K562 (cell line): ENCODE results near the gene FMN2. TPM values are rescaled to one million over a fixed set of nuclear protein-coding genes. Genes with fewer than 3 reads are reported as not detected.

ENCODE experiments used
- ATAC-seq: fragments of 200-7000 bp; cut with Tn5 transposase; 3 replicates; pipeline ENCODE4 v1.9.1; 2020; ENCODE audit warnings: moderate library complexity
- BruUV-seq: library from RNA; stranded (reverse); fragments of 400-500 nt; replicated peaks from 2 replicates; lab custom pipeline; 2021; lab: Mats Ljungman, UMichigan
- CTCF ChIA-PET: fragments of 300-600 bp; formaldehyde crosslinking; extraction: SDS; loops from one replicate; lab custom pipeline; 2021; ENCODE audit warnings: low intra/inter-chr PET ratio; lab: Yijun Ruan, JAX
- POLR2A ChIA-PET: fragments of 300-600, 350-650 bp; sonication (Branson Sonifier 250); formaldehyde crosslinking; extraction: SDS; loops from one replicate; lab custom pipeline; 2021; ENCODE audit warnings: antibody characterized with exemption, inconsistent platforms; lab: Yijun Ruan, JAX
- DNase-seq, 4 experiments: peaks; one replicate each; pipeline versions ENCODE4 v3.0.0 to v3.0.0-alpha.2; 2011 to 2018; ENCODE audit warnings: low spot score in 3 of 4, mixed read lengths in 3 of 4; ENCODE audit errors: extremely low read depth in 1 of 4
- FAIRE-seq: peaks from 2 replicates; lab custom pipeline; 2011; peaks lifted over from hg19 to GRCh38; lab: Jason Lieb, UNC
- H2AFZ ChIP-seq: 2 replicates; pipeline ENCODE4 v1.6.0; 2011; ENCODE audit warnings: low read depth, low read length, control low read depth, inconsistent platforms
- H3K27ac ChIP-seq: fragments of 200-600 bp; 3 replicates; pipeline ENCODE4 v1.8.0; 2011; ENCODE audit warnings: low read depth, mild to moderate bottlenecking, control low read depth, inconsistent platforms, low read length, moderate library complexity, mixed read lengths; ENCODE audit errors: extremely low read depth
- H3K27me3 ChIP-seq, 2 experiments: fragments of 300-600 bp in 1 of 2; 2 replicates in 1 of 2; 3 replicates in 1 of 2; pipeline versions ENCODE4 v1.6.0 to v1.8.0; 2011; ENCODE audit warnings: inconsistent platforms in 2 of 2, low read length in 2 of 2, mild to moderate bottlenecking in 1 of 2, mixed read lengths in 1 of 2, moderate library complexity in 1 of 2; ENCODE audit not compliant: control insufficient read depth in 2 of 2, insufficient read depth in 2 of 2
- H3K36me3 ChIP-seq: fragments of 300-600 bp; 3 replicates; pipeline ENCODE4 v1.8.0; 2011; ENCODE audit warnings: mild to moderate bottlenecking, low read length, inconsistent platforms; ENCODE audit not compliant: control insufficient read depth, insufficient read depth
- H3K4me1 ChIP-seq, 2 experiments: fragments of 200-600 bp in 1 of 2; replicated peaks in 1 of 2; 2 replicates in 1 of 2; 3 replicates in 1 of 2; pipeline versions ENCODE4 v1.5.1 to v1.8.0; 2011; ENCODE audit warnings: inconsistent platforms in 2 of 2, low read length in 2 of 2, mild to moderate bottlenecking in 1 of 2, mixed read lengths in 1 of 2, moderate library complexity in 1 of 2; ENCODE audit not compliant: control insufficient read depth in 2 of 2, insufficient read depth in 2 of 2
- H3K4me2 ChIP-seq: 2 replicates; pipeline ENCODE4 v1.6.1; 2011; ENCODE audit warnings: low read length, control low read depth, inconsistent platforms, mixed read lengths; ENCODE audit not compliant: insufficient read depth
- H3K4me3 ChIP-seq: fragments of 200-600 bp; sonication (generic), shearing (Covaris generic); 2 replicates; pipeline ENCODE4 v1.5.1; 2016; ENCODE audit warnings: control low read depth, inconsistent platforms
- H3K79me2 ChIP-seq: fragments of 200-600 bp; 3 replicates; pipeline ENCODE4 v1.8.0; 2011; ENCODE audit warnings: low read length, inconsistent platforms; ENCODE audit not compliant: control insufficient read depth, insufficient read depth
- H3K9ac ChIP-seq, 2 experiments: 2 replicates each; pipeline versions ENCODE4 v1.6.0 to v1.6.1; 2011; ENCODE audit warnings: low read depth in 2 of 2, low read length in 2 of 2, control low read depth in 1 of 2, inconsistent platforms in 1 of 2, mild to moderate bottlenecking in 1 of 2, mixed read lengths in 1 of 2; ENCODE audit not compliant: insufficient read depth in 1 of 2
- H3K9me1 ChIP-seq: one replicate; pipeline ENCODE4 v1.6.0; 2011; ENCODE audit warnings: inconsistent platforms, mild to moderate bottlenecking, low read length, moderate library complexity; ENCODE audit not compliant: control insufficient read depth, insufficient read depth
- H3K9me3 ChIP-seq: replicated peaks from 2 replicates; pipeline ENCODE4 v1.5.1; 2011; ENCODE audit warnings: low read depth, low read length, inconsistent platforms; ENCODE audit not compliant: control insufficient read depth, insufficient read depth
- H4K20me1 ChIP-seq: replicated peaks from 2 replicates; pipeline ENCODE4 v1.6.1; 2011; ENCODE audit warnings: low read length, inconsistent platforms, mixed read lengths; ENCODE audit not compliant: control insufficient read depth, insufficient read depth
- BMI1 ChIP-seq: fragments of 150-350 bp; IDR thresholded peaks from 2 replicates; pipeline ENCODE4 v1.6.1; 2014; ENCODE audit warnings: low read length
- CREBBP ChIP-seq: IDR thresholded peaks from one replicate; pipeline ENCODE4 v1.6.1; 2012; ENCODE audit warnings: low read depth, mild to moderate bottlenecking, control low read depth, inconsistent platforms, low read length
- GTF2F1 ChIP-seq: IDR thresholded peaks from 2 replicates; pipeline ENCODE4 v1.6.1; 2011; ENCODE audit warnings: low read depth, low read length, improper control_type of control experiment
- SAFB2 ChIP-seq: fragments of 200-400 bp; formaldehyde crosslinking; IDR thresholded peaks from 2 replicates; pipeline ENCODE4 v1.6.1; 2018; ENCODE audit warnings: borderline replicate concordance, low read length, low read depth, moderate library complexity; ENCODE audit not compliant: severe bottlenecking
- SP2 ChIP-seq: IDR thresholded peaks from 2 replicates; pipeline ENCODE4 v1.6.1; 2011; ENCODE audit warnings: mild to moderate bottlenecking, low read depth, low read length, moderate library complexity; ENCODE audit not compliant: poor library complexity, severe bottlenecking; ENCODE audit errors: extremely low read depth
- ZNF23 ChIP-seq: fragments of 250-450 bp; sonication (Bioruptor Pico); IDR thresholded peaks from 2 replicates; pipeline ENCODE4 v1.4.0; 2020; ENCODE audit warnings: mild to moderate bottlenecking
- ZNF408 ChIP-seq: fragments of 250-450 bp; sonication (Bioruptor Pico); IDR thresholded peaks from 2 replicates; pipeline ENCODE4 v1.4.0; 2020; ENCODE audit warnings: low read depth, mild to moderate bottlenecking, moderate library complexity
- WGBS: fragments of 100-300 bp; shearing (Covaris generic); methylation state at CpG from one replicate; pipeline ENCODE4 v1.1.6; 2016; ENCODE audit warnings: low coverage, mixed read lengths; ENCODE audit not compliant: insufficient coverage; ENCODE audit errors: missing lambda C conversion rate; 5-methylcytosine and 5-hydroxymethylcytosine counted together
- in situ Hi-C: fragments of 300-500 bp; cut with MboI; formaldehyde crosslinking; loops from 4 replicates; pipeline ENCODE4 v1.15.0; 2018; ENCODE audit warnings: inconsistent platforms, mixed read lengths
- intact Hi-C: fragments of 100-400 bp; cut with micrococcal nuclease; formaldehyde crosslinking; loops from 2 replicates; pipeline ENCODE4 v1.14.2; 2022
- polyA plus RNA-seq, 8 experiments: library from polyadenylated mRNA; depleted of rRNA in 4 of 8; stranded (reverse) in 5 of 8; unstranded in 3 of 8; fragments of >200 nt; fragmentation: Nextera tagmentation in 2 of 8; fragmentation: Illumina TruSeq in 1 of 8; extraction: Ambion mirVana in 2 of 8; extraction: Trizol in 1 of 8; gene quantifications; 2 replicates each; pipeline versions ENCODE4 v1.2.1 to v1.2.3, GENCODE V29; 2011 to 2014; ENCODE audit warnings: inconsistent platforms in 1 of 8, missing spikeins in 1 of 8
- total RNA-seq, 7 experiments: library from RNA; depleted of rRNA in 6 of 7; stranded (reverse); fragments of >200 nt in 6 of 7; fragmentation: Illumina TruSeq in 2 of 7; extraction: Trizol in 2 of 7; gene quantifications; 2 replicates each; pipeline versions ENCODE4 v1.2.1 to v1.2.3, GENCODE V29; 2011 to 2021; ENCODE audit warnings: low replicate concordance in 1 of 7
- TF ChIP-seq, protein P1 (sequence below): fragments of 250-450 bp; sonication (Bioruptor Pico); IDR thresholded peaks from 2 replicates; pipeline ENCODE4 v1.5.0; 2021; ENCODE audit warnings: mild to moderate bottlenecking, moderate library complexity
- TF ChIP-seq, protein P2 (sequence below): fragments of 450-650 bp; IDR thresholded peaks from 2 replicates; pipeline ENCODE4 v1.6.1; 2014; ENCODE audit warnings: low read depth, mild to moderate bottlenecking, moderate library complexity, borderline replicate concordance

The FMN2 gene
- total and polyA plus RNA-seq, 9 of the 15 experiments (the other 6 are each of a cell fraction or from before 2014, with no cell fraction given) = 0.15 to 0.45 (median 0.16) TPM; not detected in 3

DNA sequence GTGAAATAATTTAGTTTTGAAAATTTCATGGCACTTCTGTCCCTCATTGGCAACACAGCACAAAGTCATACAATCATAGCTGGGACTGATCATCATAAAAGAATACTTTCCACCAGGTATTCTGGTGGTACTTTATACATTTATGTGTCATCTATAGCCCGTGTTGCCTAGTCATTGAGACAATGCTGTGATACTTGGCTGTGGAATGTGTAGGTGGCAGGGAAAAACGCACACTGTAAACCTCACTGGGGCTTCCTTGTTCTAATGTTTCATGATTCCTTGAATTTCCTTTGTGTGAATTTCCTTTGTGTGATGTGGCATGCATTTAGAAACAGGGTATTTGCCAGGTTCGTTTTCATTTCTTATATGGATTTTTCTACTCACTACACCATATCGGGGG, 118.3 kb downstream of the FMN2 start (continued):
- TF ChIP-seq SAFB2 (no peak), CREBBP (no peak), BMI1 (no peak)
- TF ChIP-seq, protein P1, sequence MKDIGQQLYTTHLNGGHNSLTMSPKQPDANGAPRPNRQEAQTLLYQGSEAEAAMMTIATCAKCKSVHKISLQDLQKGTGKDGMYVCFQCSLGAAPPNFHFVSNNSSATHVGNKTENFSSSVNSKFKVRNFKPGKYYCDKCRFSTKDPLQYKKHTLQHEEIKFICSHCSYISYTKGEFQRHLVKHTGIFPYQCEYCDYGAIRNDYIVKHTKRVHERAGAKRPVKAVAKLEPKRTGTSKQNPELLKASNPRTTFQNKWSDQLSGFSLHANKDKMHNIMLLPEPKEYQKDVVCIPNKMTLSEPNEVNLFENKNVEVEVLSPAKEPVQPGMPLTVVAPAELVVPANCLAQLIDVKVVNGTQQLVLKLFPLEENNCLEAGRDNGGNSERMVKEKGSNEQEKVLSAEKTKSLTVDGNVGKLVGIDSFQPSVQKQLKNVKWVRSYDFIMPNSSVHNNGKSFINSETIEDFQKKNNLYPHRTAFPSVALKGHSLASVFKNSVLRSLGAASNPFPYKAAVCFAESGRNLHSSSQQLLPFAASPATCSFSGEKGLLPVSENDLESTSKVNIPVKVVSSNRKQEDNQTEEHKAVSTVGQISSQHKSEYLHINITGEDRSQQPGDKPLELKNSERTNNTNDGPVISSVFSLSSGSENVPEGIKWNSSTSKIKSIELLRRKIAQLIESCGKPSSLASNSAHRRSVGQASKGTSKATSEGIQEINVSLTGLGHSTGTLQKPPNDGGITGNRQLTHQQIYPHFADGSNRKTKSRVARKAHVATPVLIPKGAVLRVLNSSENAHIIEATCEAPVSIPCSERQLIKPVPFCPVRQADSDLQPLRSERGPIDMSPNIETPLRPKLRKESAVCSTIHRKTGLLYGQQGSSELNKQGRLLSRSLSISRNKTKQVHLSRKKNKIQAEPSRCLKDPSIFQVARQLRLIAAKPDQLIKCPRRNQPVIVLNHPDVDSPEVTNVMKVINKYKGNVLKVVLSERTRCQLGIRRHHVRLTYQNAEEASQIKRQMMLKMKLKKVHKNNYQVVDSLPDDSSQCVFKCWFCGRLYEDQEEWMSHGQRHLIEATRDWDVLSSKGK (CRISPR knock-in tag) = no peak

DNA sequence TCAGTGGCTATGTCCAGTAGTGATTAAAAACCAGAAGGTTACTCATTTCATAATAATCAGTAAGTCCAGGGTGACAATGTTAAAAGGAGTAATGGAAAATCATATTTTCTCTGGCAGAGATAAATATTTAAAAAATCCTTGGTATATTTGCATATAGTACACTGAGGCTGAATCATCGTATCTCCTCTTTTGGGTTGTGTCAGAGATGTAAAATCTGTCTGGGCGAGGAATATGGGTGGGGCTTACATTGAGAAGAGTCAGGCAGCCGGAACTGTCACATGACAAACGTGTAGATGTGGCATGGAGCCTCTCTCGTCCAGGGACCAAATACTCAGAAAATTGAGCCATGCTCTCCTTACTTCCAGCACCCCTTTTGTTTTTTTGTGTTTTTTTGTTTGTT, 120.9 kb downstream of the FMN2 start:
- no peak for ATAC-seq
- no TSS peak for BruUV-seq
- H2AFZ ChIP-seq = no peak overlapping the region

More for the DNA sequence above, 120.9 kb downstream of the FMN2 start:
- Histone ChIP-seq H3K9ac (no peak overlapping the region), H3K4me2 (no peak overlapping the region)
- no peak for DNase-seq
- no peak for TF ChIP-seq GTF2F1
- TF ChIP-seq SP2 = no peak
- TF ChIP-seq, protein P2, sequence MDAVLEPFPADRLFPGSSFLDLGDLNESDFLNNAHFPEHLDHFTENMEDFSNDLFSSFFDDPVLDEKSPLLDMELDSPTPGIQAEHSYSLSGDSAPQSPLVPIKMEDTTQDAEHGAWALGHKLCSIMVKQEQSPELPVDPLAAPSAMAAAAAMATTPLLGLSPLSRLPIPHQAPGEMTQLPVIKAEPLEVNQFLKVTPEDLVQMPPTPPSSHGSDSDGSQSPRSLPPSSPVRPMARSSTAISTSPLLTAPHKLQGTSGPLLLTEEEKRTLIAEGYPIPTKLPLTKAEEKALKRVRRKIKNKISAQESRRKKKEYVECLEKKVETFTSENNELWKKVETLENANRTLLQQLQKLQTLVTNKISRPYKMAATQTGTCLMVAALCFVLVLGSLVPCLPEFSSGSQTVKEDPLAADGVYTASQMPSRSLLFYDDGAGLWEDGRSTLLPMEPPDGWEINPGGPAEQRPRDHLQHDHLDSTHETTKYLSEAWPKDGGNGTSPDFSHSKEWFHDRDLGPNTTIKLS = no peak
- no peak for TF ChIP-seq ZNF23 (CRISPR knock-in tag)
- TF ChIP-seq ZNF408 (CRISPR knock-in tag) = no peak
- TF ChIP-seq, all 486 proteins: peak for 0
- no peaks in the 10 kb centered on the region for H4K20me1 ChIP-seq
- WGBS = 0% methylated on average over 5 of the region's 5 CpGs
- H3K4me3 ChIP-seq = no peak overlapping the region
- no peaks in the 10 kb centered on the region for H3K9me3 ChIP-seq
- no peak overlapping the region for H3K27ac ChIP-seq
- H3K36me3 ChIP-seq = no peaks in the 10 kb centered on the region
- ChIA-PET POLR2A (no interaction called here), CTCF (no interaction called here)
- H3K79me2 ChIP-seq = no peaks in the 10 kb centered on the region
- no peaks in the 10 kb centered on the region for H3K4me1 ChIP-seq
- in situ Hi-C loops (no loop called here), intact Hi-C loops (no loop called here)
- H3K27me3 ChIP-seq = no peaks in the 10 kb centered on the region
- no peaks in the 10 kb centered on the region for H3K9me1 ChIP-seq
- FAIRE-seq = no peak
